ENCODE results near the gene SSUH2. TPM values are rescaled to one million over a fixed set of nuclear protein-coding genes. Genes with fewer than 3 reads are reported as not detected.

Gene SSUH2
- total and polyA plus RNA-seq, 2 of the 13 experiments (the other 11 are each of a cell fraction or from before 2014, with no cell fraction given), result 38.1 to 136 TPM

DNA sequence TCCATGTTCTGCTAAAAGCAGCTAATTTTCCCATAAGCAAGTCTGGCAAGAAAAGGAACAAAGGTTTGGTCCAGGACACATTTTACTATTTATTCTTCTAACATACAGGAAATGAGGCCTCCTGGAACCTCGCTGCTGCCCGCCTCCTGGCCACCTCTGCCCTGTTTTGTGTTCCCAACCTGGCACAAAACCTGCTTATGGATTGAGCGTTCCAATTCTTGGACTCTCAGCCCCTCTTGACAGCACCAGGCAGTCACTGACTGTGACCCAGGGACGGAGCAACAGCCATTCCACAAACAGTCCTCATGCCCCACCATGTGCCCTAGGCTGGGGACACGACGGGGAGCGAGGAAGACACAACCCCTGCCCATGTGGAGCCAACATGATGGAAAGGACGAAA, 11.6 kb upstream of the SSUH2 start (continued):
- TF ChIP-seq, protein P1, sequence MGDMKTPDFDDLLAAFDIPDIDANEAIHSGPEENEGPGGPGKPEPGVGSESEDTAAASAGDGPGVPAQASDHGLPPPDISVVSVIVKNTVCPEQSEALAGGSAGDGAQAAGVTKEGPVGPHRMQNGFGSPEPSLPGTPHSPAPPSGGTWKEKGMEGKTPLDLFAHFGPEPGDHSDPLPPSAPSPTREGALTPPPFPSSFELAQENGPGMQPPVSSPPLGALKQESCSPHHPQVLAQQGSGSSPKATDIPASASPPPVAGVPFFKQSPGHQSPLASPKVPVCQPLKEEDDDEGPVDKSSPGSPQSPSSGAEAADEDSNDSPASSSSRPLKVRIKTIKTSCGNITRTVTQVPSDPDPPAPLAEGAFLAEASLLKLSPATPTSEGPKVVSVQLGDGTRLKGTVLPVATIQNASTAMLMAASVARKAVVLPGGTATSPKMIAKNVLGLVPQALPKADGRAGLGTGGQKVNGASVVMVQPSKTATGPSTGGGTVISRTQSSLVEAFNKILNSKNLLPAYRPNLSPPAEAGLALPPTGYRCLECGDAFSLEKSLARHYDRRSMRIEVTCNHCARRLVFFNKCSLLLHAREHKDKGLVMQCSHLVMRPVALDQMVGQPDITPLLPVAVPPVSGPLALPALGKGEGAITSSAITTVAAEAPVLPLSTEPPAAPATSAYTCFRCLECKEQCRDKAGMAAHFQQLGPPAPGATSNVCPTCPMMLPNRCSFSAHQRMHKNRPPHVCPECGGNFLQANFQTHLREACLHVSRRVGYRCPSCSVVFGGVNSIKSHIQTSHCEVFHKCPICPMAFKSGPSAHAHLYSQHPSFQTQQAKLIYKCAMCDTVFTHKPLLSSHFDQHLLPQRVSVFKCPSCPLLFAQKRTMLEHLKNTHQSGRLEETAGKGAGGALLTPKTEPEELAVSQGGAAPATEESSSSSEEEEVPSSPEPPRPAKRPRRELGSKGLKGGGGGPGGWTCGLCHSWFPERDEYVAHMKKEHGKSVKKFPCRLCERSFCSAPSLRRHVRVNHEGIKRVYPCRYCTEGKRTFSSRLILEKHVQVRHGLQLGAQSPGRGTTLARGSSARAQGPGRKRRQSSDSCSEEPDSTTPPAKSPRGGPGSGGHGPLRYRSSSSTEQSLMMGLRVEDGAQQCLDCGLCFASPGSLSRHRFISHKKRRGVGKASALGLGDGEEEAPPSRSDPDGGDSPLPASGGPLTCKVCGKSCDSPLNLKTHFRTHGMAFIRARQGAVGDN (CRISPR knock-in tag; IDR thresholded peaks at IDR 0.05), result peak; percentile 90

DNA sequence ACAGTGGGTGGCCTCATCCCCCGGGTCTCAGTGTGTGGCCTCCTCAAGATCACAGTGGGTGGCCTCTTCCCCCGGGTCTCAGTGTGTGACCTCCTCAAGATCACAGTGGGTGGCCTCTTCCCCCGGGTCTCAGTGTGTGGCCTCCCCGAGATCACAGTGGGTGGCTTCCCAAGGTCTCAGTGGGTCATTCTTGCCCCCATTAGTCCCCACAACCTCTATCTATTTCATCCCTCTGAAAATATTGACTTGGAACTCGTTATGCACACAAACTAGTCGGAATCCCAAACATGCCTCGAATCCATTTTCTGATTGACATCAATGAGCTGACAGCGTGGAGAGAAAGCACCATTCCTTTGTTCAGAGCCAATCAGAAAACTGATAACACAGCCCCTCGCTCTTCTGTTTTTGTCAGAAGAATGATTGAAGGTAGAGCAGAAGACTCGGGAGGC, 10.8 kb upstream of the SSUH2 start:
- H3K79me2 ChIP-seq (ENCODE audit: insufficient read depth, low read length), result peaks cover 12% of the 10 kb centered on the region
- intact Hi-C loops (cut with micrococcal nuclease; ENCODE audit: unreplicated experiment), result loop anchor here (1.0 kb wide), 2 partner anchors 8 to 27 kb away; no protein-coding TSS in a partner anchor
- peaks cover 100% of the 10 kb centered on the region for H3K4me1 ChIP-seq (ENCODE audit: insufficient read depth, low read length)
- 3% methylated on average over 9 of the region's 10 CpGs for WGBS (ENCODE audit: low lambda C conversion rate)
- peak overlapping the region; percentile 83 for H3K27ac ChIP-seq (ENCODE audit: extremely low read length, insufficient read depth, low read length)
- peak; percentile 92 for FAIRE-seq
- H3K4me3 ChIP-seq (replicated peaks in 1 of 3; ENCODE audit: insufficient read depth in 1 of 3, low read depth in 2 of 3, low read length in 3 of 3), result no peak overlapping the region
- no peak overlapping the region for H2AFZ ChIP-seq (ENCODE audit: low read length)
- DNase-seq (ENCODE audit: low spot score), result peak; percentile 97
- no peaks in the 10 kb centered on the region for H3K36me3 ChIP-seq (replicated peaks in 1 of 2; ENCODE audit: control insufficient read depth in 1 of 2, insufficient read depth in 2 of 2, low read length in 2 of 2)
- H3K4me2 ChIP-seq (ENCODE audit: low read depth, low read length), result peak overlapping the region; percentile 55
- in situ Hi-C loops (cut with HindIII; ENCODE audit: extremely low pct_ligation_motif_present, low pct_unique_long_range_greater_than_20kb), result no loop called here
- ATAC-seq, result peak; percentile 61
- H4K20me1 ChIP-seq (ENCODE audit: insufficient read depth, low read length), result no peaks in the 10 kb centered on the region
- ChIA-PET POLR2A (interaction anchor here (0.9 kb wide), 1 partner anchor 8 kb away, joined by 9 read pairs; no protein-coding TSS in a partner anchor), CTCF (ENCODE audit: low intra/inter-chr PET ratio, low total read pairs) (no interaction called here)
- H3K9me3 ChIP-seq (ENCODE audit: low read length), result no peaks in the 10 kb centered on the region
- BruUV-seq (replicated peaks), result no TSS peak
- no peaks in the 10 kb centered on the region for H3K27me3 ChIP-seq (ENCODE audit: control insufficient read depth in 1 of 2, insufficient read depth in 2 of 2, low read length in 2 of 2)
- peak overlapping the region; percentile 70 for H3K9ac ChIP-seq (ENCODE audit: insufficient read depth, low read depth, low read length)
- TF ChIP-seq RBAK (CRISPR knock-in tag; IDR thresholded peaks at IDR 0.05) (no peak), KAT7 (CRISPR knock-in tag; IDR thresholded peaks at IDR 0.05; ENCODE audit: borderline replicate concordance) (no peak), KLF15 (CRISPR knock-in tag; IDR thresholded peaks at IDR 0.05; ENCODE audit: borderline replicate concordance) (no peak), YEATS2 (CRISPR knock-in tag; IDR thresholded peaks at IDR 0.05; ENCODE audit: borderline replicate concordance) (no peak), FOSL2 (CRISPR knock-in tag; IDR thresholded peaks at IDR 0.05) (no peak; the same call in 1 of the 2 replicates), TP53 (CRISPR knock-in tag; conservative IDR thresholded peaks at IDR 0.05) (no peak), DMAP1 (CRISPR knock-in tag; IDR thresholded peaks at IDR 0.05) (no peak), ZNF775 (CRISPR knock-in tag; IDR thresholded peaks at IDR 0.05; ENCODE audit: borderline replicate concordance) (no peak), JUN (CRISPR knock-in tag; IDR thresholded peaks at IDR 0.05) (no peak)
- TF ChIP-seq, protein P2, sequence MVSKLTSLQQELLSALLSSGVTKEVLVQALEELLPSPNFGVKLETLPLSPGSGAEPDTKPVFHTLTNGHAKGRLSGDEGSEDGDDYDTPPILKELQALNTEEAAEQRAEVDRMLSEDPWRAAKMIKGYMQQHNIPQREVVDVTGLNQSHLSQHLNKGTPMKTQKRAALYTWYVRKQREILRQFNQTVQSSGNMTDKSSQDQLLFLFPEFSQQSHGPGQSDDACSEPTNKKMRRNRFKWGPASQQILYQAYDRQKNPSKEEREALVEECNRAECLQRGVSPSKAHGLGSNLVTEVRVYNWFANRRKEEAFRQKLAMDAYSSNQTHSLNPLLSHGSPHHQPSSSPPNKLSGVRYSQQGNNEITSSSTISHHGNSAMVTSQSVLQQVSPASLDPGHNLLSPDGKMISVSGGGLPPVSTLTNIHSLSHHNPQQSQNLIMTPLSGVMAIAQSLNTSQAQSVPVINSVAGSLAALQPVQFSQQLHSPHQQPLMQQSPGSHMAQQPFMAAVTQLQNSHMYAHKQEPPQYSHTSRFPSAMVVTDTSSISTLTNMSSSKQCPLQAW (CRISPR knock-in tag; IDR thresholded peaks at IDR 0.05), result 0 out of 2 replicates have a peak, but pooled peaks have one; percentile 23
- TF ChIP-seq, protein P3, sequence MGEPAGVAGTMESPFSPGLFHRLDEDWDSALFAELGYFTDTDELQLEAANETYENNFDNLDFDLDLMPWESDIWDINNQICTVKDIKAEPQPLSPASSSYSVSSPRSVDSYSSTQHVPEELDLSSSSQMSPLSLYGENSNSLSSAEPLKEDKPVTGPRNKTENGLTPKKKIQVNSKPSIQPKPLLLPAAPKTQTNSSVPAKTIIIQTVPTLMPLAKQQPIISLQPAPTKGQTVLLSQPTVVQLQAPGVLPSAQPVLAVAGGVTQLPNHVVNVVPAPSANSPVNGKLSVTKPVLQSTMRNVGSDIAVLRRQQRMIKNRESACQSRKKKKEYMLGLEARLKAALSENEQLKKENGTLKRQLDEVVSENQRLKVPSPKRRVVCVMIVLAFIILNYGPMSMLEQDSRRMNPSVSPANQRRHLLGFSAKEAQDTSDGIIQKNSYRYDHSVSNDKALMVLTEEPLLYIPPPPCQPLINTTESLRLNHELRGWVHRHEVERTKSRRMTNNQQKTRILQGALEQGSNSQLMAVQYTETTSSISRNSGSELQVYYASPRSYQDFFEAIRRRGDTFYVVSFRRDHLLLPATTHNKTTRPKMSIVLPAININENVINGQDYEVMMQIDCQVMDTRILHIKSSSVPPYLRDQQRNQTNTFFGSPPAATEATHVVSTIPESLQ (CRISPR knock-in tag; conservative IDR thresholded peaks at IDR 0.05), result no peak
- TF ChIP-seq, protein P4, sequence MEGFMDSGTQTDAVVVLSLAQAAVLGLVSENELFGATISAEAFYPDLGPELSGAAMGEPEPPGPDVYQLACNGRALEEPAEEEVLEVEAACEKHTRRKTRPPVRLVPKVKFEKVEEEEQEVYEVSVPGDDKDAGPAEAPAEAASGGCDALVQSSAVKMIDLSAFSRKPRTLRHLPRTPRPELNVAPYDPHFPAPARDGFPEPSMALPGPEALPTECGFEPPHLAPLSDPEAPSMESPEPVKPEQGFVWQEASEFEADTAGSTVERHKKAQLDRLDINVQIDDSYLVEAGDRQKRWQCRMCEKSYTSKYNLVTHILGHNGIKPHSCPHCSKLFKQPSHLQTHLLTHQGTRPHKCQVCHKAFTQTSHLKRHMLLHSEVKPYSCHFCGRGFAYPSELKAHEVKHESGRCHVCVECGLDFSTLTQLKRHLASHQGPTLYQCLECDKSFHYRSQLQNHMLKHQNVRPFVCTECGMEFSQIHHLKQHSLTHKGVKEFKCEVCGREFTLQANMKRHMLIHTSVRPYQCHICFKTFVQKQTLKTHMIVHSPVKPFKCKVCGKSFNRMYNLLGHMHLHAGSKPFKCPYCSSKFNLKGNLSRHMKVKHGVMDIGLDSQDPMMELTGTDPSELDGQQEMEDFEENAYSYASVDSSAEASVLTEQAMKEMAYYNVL (CRISPR knock-in tag; IDR thresholded peaks at IDR 0.05; ENCODE audit: borderline replicate concordance), result peak; percentile 84; the same call in 1 of the 2 replicates

Data from HepG2 (cell line).